HEK293 (cell line): Measurements from ENCODE around the gene OR2D3.

ENCODE experiments used
- AEBP2 ChIP-seq: fragments of 450-650 bp; formaldehyde crosslinking; IDR thresholded peaks from 2 replicates; pipeline ENCODE4 v1.5.1; 2016; ENCODE audit warnings: missing biosample characterization, missing genetic modification characterization, borderline replicate concordance
- ELK4 ChIP-seq: IDR thresholded peaks from 2 replicates; pipeline ENCODE4 v1.6.1; 2011; ENCODE audit warnings: mild to moderate bottlenecking, low read depth, low read length, borderline replicate concordance
- GLIS2 ChIP-seq: fragments of 450-650 bp; formaldehyde crosslinking; IDR thresholded peaks from 2 replicates; pipeline ENCODE4 v1.5.1; 2016; ENCODE audit warnings: missing biosample characterization, missing genetic modification characterization
- MEIS1 ChIP-seq: sonication (generic); formaldehyde crosslinking; IDR thresholded peaks from 2 replicates; pipeline ENCODE4 v1.8.1; 2022; ENCODE audit warnings: missing genetic modification reagents, mild to moderate bottlenecking, borderline replicate concordance
- MYNN ChIP-seq: fragments of 450-650 bp; formaldehyde crosslinking; IDR thresholded peaks from 2 replicates; pipeline ENCODE4 v1.5.1; 2016; ENCODE audit warnings: missing biosample characterization, missing genetic modification characterization, borderline replicate concordance
- YY1 ChIP-seq: fragments of 450-650 bp; formaldehyde crosslinking; IDR thresholded peaks from 2 replicates; pipeline ENCODE4 v1.5.1; 2018; ENCODE audit warnings: missing biosample characterization, missing genetic modification characterization
- ZBTB21 ChIP-seq: fragments of 450-650 bp; formaldehyde crosslinking; IDR thresholded peaks from 2 replicates; pipeline ENCODE4 v1.5.1; 2017; ENCODE audit warnings: missing biosample characterization, missing genetic modification characterization
- ZBTB48 ChIP-seq: fragments of 450-650 bp; formaldehyde crosslinking; IDR thresholded peaks from 2 replicates; pipeline ENCODE4 v1.5.1; 2016; ENCODE audit warnings: missing biosample characterization, missing genetic modification characterization
- ZFP69B ChIP-seq: fragments of 450-650 bp; formaldehyde crosslinking; IDR thresholded peaks from 2 replicates; pipeline ENCODE4 v1.5.1; 2016; ENCODE audit warnings: missing biosample characterization, missing genetic modification characterization
- ZIC2 ChIP-seq: fragments of 450-650 bp; formaldehyde crosslinking; IDR thresholded peaks from 2 replicates; pipeline ENCODE4 v1.5.1; 2016; ENCODE audit warnings: missing biosample characterization, missing genetic modification characterization
- ZNF202 ChIP-seq: fragments of 450-650 bp; formaldehyde crosslinking; IDR thresholded peaks from 2 replicates; pipeline ENCODE4 v1.5.1; 2016; ENCODE audit warnings: missing biosample characterization, missing genetic modification characterization, borderline replicate concordance
- ZNF239 ChIP-seq: fragments of 450-650 bp; formaldehyde crosslinking; IDR thresholded peaks from 2 replicates; pipeline ENCODE4 v1.5.1; 2016; ENCODE audit warnings: missing biosample characterization, missing genetic modification characterization
- ZNF280C ChIP-seq: fragments of 450-650 bp; formaldehyde crosslinking; IDR thresholded peaks from 2 replicates; pipeline ENCODE4 v1.5.1; 2016; ENCODE audit warnings: missing biosample characterization, missing genetic modification characterization
- ZNF324 ChIP-seq: fragments of 450-650 bp; formaldehyde crosslinking; IDR thresholded peaks from 2 replicates; pipeline ENCODE4 v1.5.1; 2016; ENCODE audit warnings: missing biosample characterization, missing genetic modification characterization
- ZNF354C ChIP-seq: fragments of 450-650 bp; formaldehyde crosslinking; IDR thresholded peaks from 2 replicates; pipeline ENCODE4 v1.5.1; 2016; ENCODE audit warnings: missing biosample characterization, missing genetic modification characterization, low read depth, borderline replicate concordance
- ZNF362 ChIP-seq: fragments of 450-650 bp; formaldehyde crosslinking; IDR thresholded peaks from 2 replicates; pipeline ENCODE4 v1.5.1; 2016; ENCODE audit warnings: missing biosample characterization, missing genetic modification characterization
- ZNF394 ChIP-seq: fragments of 450-650 bp; formaldehyde crosslinking; IDR thresholded peaks from 2 replicates; pipeline ENCODE4 v1.5.1; 2016; ENCODE audit warnings: missing biosample characterization, missing genetic modification characterization, mild to moderate bottlenecking, moderate library complexity, borderline replicate concordance
- ZNF398 ChIP-seq: fragments of 450-650 bp; formaldehyde crosslinking; IDR thresholded peaks from 2 replicates; pipeline ENCODE4 v1.5.1; 2017; ENCODE audit warnings: missing biosample characterization, missing genetic modification characterization
- ZNF404 ChIP-seq: fragments of 450-650 bp; formaldehyde crosslinking; IDR thresholded peaks from 2 replicates; pipeline ENCODE4 v1.5.1; 2017; ENCODE audit warnings: missing biosample characterization, missing genetic modification characterization
- ZNF423 ChIP-seq: fragments of 450-650 bp; formaldehyde crosslinking; IDR thresholded peaks from 2 replicates; pipeline ENCODE4 v1.5.1; 2016; ENCODE audit warnings: missing biosample characterization, missing genetic modification characterization
- ZNF501 ChIP-seq: fragments of 450-650 bp; formaldehyde crosslinking; IDR thresholded peaks from 2 replicates; pipeline ENCODE4 v1.5.1; 2016; ENCODE audit warnings: missing biosample characterization, missing genetic modification characterization
- ZNF571 ChIP-seq: fragments of 450-650 bp; formaldehyde crosslinking; IDR thresholded peaks from 2 replicates; pipeline ENCODE4 v1.5.0; 2017; ENCODE audit warnings: missing biosample characterization, missing genetic modification characterization
- ZNF600 ChIP-seq: fragments of 450-650 bp; formaldehyde crosslinking; IDR thresholded peaks from 2 replicates; pipeline ENCODE4 v1.5.1; 2016; ENCODE audit warnings: missing biosample characterization, missing genetic modification characterization
- ZNF701 ChIP-seq: fragments of 450-650 bp; formaldehyde crosslinking; IDR thresholded peaks from 2 replicates; pipeline ENCODE4 v1.5.1; 2016; ENCODE audit warnings: missing biosample characterization, missing genetic modification characterization
- ZNF768 ChIP-seq: fragments of 450-650 bp; formaldehyde crosslinking; IDR thresholded peaks from 2 replicates; pipeline ENCODE4 v1.5.1; 2018; ENCODE audit warnings: missing biosample characterization, mild to moderate bottlenecking, missing genetic modification characterization
- ZNF791 ChIP-seq: fragments of 450-650 bp; formaldehyde crosslinking; IDR thresholded peaks from 2 replicates; pipeline ENCODE4 v1.5.1; 2016; ENCODE audit warnings: missing biosample characterization, missing genetic modification characterization
- ZNF837 ChIP-seq: fragments of 450-650 bp; formaldehyde crosslinking; IDR thresholded peaks from 2 replicates; pipeline ENCODE4 v1.5.1; 2016; ENCODE audit warnings: missing biosample characterization, missing genetic modification characterization
- ZSCAN30 ChIP-seq: fragments of 450-650 bp; IDR thresholded peaks from 2 replicates; pipeline ENCODE4 v1.5.1; 2018; ENCODE audit warnings: missing biosample characterization, mild to moderate bottlenecking, missing genetic modification characterization, moderate library complexity
- ZSCAN5A ChIP-seq: fragments of 450-650 bp; formaldehyde crosslinking; IDR thresholded peaks from 2 replicates; pipeline ENCODE4 v1.5.1; 2016; ENCODE audit warnings: missing biosample characterization, missing genetic modification characterization

Gene OR2D3

GRCh38 chr11:6926208-6927029 is 5.6 kb downstream of the OR2D3 start, which contains the start of gene ZNF215 (continued):
- no peak for TF ChIP-seq ZSCAN5A
- no peak for TF ChIP-seq ZNF768 (tag by site-specific recombination)
- no peak for TF ChIP-seq ZNF398 (tag by site-specific recombination)
- TF ChIP-seq ZNF239, result no peak
- TF ChIP-seq AEBP2, result no peak
- TF ChIP-seq ZNF394 (tag by site-specific recombination), result peak; percentile 28; the same call in 1 of the 2 replicates
- peak; percentile 76; the same call in 1 of the 2 replicates for TF ChIP-seq ELK4
- no peak for TF ChIP-seq YY1
- no peak for TF ChIP-seq ZNF354C
- no peak for TF ChIP-seq ZNF423
- no peak for TF ChIP-seq ZNF571 (tag by site-specific recombination)
- TF ChIP-seq ZNF600 (tag by site-specific recombination), result peak; percentile 90
- TF ChIP-seq ZBTB21 (tag by site-specific recombination), result no peak
- no peak for TF ChIP-seq ZNF404 (tag by site-specific recombination)
- TF ChIP-seq ZNF501, result no peak; the same call in 1 of the 2 replicates
- no peak for TF ChIP-seq ZNF324
- no peak for TF ChIP-seq ZNF362
- no peak for TF ChIP-seq ZNF701 (tag by site-specific recombination)
- TF ChIP-seq ZNF791 (tag by site-specific recombination), result no peak
- 0 out of 2 replicates have a peak, but pooled peaks have one; percentile 36 for TF ChIP-seq ZFP69B (tag by site-specific recombination)
- no peak for TF ChIP-seq ZNF202 (tag by site-specific recombination)
- TF ChIP-seq MYNN (tag by site-specific recombination), result no peak
- TF ChIP-seq MEIS1 (CRISPR knock-in tag), result no peak
- TF ChIP-seq ZBTB48 (tag by site-specific recombination), result peak; percentile 85
- TF ChIP-seq GLIS2, result peak; percentile 58; the same call in 1 of the 2 replicates
- TF ChIP-seq ZIC2 (tag by site-specific recombination), result no peak
- no peak for TF ChIP-seq ZNF280C (tag by site-specific recombination)
- TF ChIP-seq ZNF837 (tag by site-specific recombination), result no peak
- no peak for TF ChIP-seq ZSCAN30 (tag by site-specific recombination)
